GM15510 (cell line): ENCODE measurements around the gene FGD6.

Experiments used
- POLR2A ChIP-seq: IDR thresholded peaks from 3 replicates; pipeline ENCODE4 v1.6.1; 2011; ENCODE audit warnings: borderline replicate concordance; ENCODE audit not compliant: insufficient read length; ENCODE audit errors: extremely low read depth

The FGD6 gene

DNA sequence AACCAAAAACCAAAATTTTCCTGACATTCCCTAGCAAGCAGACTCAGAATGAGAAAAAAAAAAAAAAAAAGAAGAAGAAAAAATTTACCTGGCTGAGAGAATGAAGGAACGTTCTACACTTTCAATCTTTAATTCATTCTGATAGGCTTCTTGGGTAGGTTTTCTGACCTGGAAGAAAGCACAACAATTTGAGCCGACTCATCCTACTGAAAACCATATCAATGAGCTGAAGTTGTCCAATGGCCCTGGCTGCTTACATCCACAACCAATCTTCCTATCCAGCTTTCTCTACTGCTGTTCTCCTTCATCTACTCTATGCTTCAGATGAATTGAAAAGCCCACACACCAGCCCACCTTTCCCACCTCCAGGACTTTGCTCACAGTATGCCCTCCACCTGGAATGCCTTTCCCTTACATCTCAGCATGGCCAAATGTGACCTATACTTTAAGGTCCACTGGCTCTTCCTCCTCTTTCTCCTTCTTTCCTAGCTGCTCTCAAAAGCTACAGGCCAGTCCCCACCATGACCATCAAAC, 112.3 kb downstream of the FGD6 start:
- no peak for TF ChIP-seq POLR2A

DNA sequence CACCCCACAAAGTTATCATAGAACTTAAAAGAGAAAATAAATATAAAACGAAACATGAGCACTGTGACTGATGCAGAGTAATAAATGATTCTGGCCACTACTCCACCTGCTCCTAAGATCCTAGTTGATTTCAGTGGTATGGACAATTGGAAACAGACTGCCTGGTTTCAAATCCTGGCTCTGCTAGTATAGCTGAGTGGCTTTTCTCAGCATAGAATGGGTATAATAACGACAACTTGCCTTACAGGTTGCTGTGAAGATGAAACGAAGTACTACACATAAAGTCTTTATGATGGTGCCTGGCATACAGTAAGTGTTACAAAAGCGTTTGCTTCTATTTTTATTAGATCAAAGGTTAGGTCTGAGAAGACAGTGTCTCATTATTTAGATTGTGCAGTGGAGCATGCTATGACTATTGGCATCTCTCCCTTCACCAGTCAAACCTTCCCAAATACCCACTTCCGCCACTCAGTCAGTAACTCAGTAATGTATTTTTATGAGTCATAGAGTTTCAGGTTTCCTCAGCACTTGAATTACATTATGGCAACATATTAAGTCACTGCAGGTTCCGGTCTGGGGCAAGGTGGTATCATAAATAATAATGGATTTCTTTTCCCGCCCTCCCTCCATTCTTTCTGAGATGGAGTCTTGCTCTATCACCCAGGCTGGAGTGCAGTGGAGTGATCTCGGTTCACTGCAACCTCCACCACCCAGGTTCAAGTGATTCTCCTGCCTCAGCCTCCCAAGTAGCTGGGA, 114.2 kb downstream of the FGD6 start:
- no peak for TF ChIP-seq POLR2A

DNA sequence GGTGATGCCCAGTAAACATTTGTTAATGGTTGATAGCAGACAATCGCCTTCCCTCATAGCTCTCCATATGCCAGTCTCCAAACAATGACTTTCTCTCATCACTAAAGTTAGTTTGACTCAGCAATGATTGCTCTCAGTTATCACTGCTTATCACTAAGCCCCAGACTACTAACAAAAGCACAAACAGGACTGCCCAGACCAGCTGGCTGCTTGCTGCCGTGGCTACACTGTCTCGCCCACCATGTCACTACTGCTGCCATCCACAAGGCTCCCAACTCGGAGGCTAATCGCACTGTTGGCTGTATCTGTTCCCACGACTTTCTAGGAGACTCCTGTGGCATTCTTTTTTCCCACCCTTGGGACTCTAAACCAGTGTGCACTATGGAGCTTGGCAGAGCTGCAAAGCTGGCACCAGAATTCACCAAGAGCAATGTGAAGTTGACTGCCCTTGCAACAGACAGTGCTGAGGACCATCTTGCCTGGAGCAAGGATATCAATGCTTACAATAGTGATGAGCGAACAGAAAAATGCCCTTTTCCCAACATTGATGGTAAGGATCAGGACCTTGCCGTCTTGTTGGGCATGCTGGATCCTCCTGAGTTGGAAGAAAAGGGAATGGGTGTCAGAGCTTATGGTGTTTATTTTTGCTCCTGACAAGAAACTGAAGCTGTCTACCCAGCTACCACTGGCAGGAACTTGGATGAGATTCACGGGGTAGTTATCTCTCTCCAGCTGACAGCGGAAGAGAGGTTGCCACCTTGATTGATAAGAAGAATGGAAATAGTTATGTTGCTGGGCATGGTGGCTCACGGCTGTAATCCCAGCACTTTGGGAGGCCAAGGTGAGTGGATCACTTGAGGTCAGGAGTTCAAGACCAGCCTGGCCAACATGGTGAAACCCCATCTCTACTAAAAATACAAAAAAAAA, 116.7 kb downstream of the FGD6 start:
- no peak for TF ChIP-seq POLR2A

DNA sequence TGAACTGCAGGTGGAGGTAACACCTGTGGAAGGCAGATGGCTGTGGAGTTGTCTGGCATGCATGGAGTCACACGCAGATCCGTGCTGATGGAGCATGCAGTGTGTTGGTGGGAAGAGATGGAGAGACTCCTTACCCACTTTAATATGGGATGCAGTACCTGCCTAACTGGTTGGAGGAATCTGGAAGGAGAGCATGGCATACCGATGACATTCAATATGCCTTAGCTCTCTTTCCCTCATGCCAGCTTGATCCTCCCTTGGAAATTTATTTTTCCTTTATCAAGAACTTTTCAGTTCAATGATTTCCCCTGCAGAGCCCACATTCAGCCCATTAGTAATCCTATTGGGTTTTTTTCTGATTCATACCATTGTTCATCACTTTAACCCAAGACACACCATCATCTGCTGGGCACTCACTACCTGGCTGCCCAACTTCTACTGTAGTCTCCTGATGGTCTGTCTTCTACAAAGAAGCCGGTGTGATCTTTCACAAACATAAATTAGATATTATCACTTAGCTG, 117.9 kb downstream of the FGD6 start:
- TF ChIP-seq POLR2A = no peak

DNA sequence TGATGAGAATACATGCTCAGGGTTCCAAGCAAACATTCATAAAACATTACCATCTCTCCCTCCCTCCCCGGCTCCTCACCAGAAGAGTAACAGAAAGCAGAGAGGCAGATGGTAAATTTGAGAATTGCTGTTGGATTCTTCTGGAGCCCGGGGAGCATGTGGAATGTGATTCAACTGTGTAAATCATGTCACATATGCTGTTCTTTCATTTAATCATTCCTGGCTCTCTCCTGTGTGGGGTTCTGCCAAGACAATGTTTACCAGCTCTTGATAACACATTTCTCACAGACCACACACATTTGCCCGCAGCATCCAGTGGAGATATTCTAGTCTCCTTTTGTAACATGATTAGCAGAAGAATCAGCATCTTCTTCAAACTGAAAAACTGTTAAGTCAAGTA, 120.4 kb downstream of the FGD6 start:
- no peak for TF ChIP-seq POLR2A

DNA sequence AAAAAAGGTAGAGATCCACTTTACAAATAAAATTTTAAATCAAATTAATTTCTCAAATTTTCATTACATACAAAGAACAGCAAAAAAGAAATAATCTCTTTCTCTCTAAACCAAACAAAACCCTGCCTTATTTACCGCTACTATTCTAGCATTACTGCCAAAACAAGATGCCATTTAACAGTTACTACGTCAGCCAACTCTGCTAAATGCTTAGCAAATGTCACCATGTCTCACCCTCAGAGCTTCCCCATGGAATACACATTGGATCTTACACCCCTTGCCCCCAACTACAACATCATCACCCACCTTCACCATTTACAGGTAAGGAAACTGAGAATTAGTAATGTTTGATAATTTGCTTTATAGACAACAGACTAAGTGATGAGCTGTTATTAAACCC, 120.9 kb downstream of the FGD6 start:
- TF ChIP-seq POLR2A = no peak

DNA sequence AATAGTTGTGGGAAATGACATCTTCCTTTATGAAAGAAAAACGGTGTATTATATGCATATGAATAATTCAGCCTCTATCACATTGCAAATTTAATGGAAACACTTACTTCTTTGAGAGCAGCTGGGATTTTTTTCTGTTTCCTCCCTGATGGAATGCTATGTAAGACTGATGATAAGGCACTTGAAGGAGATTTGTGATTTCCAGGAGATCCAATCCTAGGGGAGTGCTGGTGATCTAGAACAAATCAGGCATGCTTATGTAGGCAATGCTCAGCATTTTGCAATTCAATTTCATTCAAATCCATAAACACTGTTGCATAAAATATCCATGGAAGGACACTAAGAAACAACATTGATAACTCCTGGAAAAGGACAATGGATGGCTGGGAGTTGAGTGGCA, 127.8 kb downstream of the FGD6 start:
- TF ChIP-seq POLR2A = no peak

DNA sequence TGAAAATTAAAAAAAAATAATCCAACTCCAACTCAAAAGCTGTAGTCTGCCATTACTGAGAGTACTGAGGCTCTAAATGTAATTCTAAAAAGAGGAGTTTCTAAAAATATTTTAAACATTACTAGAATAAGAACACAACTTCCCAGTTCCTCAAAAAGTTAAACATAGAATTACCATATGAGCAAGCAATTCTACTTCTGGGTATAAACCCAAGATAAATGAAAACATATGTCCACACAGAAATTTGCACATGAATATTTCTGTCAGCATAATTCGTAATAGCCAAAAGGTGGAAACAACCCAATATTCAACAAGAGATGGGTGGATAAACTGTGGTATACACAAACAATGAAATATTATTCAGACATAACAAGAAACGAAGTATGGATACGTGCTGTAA, 128.9 kb downstream of the FGD6 start:
- no peak for TF ChIP-seq POLR2A

DNA sequence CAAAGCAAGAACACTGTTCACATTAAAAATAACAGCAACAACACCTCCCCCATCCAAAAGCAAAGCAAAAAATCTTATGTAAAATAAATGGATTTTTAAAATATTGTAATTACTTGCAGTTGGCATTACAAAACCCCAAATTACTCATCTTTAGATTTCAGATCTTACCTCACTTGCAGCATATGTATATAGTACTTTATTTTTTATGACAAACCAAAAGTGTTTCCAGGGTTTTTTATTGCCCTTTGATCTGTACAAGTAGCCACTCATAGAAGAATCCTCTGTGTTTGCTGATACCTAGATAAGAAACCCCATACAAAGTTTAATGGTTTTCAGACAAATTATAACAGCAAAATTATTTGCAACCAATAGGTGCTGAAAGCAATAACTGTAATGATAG, 131.7 kb downstream of the FGD6 start:
- no peak for TF ChIP-seq POLR2A

DNA sequence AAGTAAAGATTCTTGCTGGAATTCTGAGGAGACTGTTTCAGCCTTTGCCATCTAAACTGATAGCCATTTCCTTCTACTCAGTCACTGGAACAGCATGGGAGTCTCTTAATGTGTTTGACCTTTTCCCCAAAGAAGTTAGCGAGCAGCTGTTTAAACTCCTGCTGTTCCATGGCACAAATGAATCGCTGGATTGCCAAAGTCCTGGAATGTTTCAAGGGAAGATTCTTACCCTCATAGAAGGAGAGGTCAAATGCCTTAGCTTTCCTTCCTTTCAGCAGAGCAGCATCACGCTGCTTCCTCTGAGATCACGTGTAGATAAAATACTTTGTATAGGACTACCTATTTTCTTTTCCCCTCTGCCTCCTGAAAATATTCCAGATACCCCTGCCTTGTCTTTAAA, 133.3 kb downstream of the FGD6 start:
- no peak for TF ChIP-seq POLR2A

DNA sequence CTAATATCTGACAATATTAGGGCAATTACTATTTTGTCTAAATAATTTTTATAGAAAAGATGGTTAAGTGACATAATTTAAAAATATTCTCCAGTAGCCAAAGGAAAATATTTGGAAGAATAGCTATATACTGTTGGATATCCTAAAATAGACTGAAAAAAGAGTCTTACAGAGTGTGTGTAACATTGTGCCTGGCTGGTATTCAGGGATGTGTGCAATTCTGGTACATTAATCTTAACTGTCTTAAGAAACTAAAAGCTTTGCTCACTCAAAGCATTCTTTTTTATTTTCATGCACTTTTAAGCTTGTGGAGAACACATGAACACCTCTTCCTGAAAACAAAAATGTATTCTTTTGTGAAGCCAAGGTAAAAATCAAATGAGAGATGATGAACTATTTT, 133.8 kb downstream of the FGD6 start:
- no peak for TF ChIP-seq POLR2A

DNA sequence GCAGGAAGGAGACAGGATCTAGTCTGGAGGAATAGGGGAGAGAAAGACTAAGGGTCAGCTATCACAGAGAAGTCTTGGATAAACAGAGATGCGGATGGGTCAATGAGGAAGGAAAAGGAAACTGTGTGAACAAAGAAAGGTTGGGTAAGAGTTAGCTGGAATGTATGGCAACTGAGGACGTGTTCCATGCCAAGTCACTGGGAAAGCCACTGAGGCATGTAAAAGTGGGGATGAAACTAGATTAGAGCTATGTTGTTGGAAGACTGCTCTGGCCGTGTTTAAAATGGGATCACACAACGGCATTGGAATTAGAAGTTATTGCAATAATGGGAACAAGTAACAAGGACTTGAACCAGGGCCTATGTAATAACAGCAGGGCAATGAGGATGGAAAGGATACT, 139.9 kb downstream of the FGD6 start:
- TF ChIP-seq POLR2A = no peak

DNA sequence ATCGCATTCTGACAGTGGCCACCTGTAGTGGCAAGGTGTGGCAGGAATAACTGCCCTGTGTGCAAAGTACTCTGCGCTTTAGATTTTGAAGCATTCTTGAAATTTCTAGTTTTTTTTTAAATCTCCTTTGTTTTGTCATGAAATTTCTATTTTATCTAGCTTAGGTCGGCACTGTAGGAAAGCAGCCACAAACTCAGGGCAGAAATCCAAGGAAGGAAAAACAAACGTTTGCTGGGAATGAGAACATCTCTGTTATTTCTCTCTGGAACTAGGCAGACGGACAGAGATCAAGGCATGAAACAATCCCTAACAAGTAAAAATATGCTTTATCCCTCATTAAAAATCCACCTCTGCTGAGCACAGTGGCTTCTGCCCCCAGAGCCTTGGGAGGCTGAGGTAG, 142.5 kb downstream of the FGD6 start:
- TF ChIP-seq POLR2A = no peak

DNA sequence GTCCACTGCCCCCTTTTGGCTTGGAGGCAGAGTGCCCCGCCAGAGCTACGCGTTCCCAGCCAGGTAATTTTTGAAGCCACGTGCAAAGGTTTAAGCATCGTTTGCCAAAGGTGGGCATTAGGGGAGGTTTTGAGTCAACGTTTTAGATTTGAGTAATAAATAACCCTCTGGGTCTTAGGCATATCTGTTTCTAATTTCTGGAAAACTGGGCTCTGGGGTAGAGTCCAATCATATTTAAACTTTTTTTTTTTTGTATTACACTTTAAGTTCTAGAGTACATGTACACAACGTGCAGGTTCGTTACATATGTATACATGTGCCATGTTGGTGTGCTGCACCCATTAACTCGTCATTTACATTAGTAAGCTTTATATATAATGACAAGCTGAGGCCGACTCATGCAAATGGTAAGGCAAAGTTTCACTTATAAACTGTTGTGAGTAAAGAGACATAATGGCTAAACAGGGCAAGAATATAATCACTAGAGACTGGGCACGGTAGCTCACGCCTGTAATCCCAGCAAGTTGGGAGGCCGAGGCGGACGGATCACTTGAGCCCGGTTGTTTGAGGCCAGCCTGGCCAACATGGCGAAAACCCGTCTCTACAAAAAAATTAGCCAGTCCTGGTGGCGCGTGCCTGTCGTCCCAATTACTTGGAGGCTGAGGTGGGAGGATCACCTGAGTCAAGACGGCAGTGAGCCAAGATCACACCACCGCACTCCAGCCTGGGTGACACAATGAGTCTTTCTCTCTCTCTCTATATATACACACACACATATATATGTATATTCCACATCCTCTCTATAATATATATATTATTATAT, 143.4 kb downstream of the FGD6 start:
- no peak for TF ChIP-seq POLR2A
